Measurements from ENCODE around the gene QPCT. TPM values are rescaled to one million over a fixed set of nuclear protein-coding genes. Genes with fewer than 3 reads are reported as not detected.

Gene QPCT
- total and polyA plus RNA-seq, 2 of the 4 experiments (the other 2 are of a cell fraction) = 1.9 to 2.2 TPM

GRCh38 chr2:37372000-37372399 lies 27.6 kb downstream of the QPCT start:
- no peaks in the 10 kb centered on the region for H3K9me3 ChIP-seq (ENCODE audit: control insufficient read depth, insufficient read depth, low read length)
- H3K27me3 ChIP-seq (ENCODE audit: control insufficient read depth, insufficient read depth, low read length) = no peaks in the 10 kb centered on the region
- H3K27ac ChIP-seq (ENCODE audit: insufficient read depth, low read length) = no peak overlapping the region
- H2AK5ac ChIP-seq (ENCODE audit: low read depth, low read length) = no peak overlapping the region
- ChIA-PET CTCF (no interaction called here), POLR2A (ENCODE audit: unreplicated experiment) (no interaction called here)
- peaks cover 2% of the 10 kb centered on the region for H3K4me1 ChIP-seq (ENCODE audit: control insufficient read depth, insufficient read depth, low read length)
- TF ChIP-seq MAZ (IDR thresholded peaks at IDR 0.05; ENCODE audit: borderline replicate concordance, low read depth, low read length) = no peak
- no peak for TF ChIP-seq MXI1 (IDR thresholded peaks at IDR 0.05; ENCODE audit: borderline replicate concordance, low read depth, low read length)
- TF ChIP-seq CHD1 (IDR thresholded peaks at IDR 0.05; ENCODE audit: low read depth, low read length) = no peak
- no peak for TF ChIP-seq SMC3 (IDR thresholded peaks at IDR 0.05; ENCODE audit: low read depth, low read length)
- H4K8ac ChIP-seq (ENCODE audit: low read depth in 2 of 2, low read length in 2 of 2) = no peak overlapping the region
- no peak overlapping the region for H2BK120ac ChIP-seq (ENCODE audit: low read depth, low read length)
- no peak overlapping the region for H2AK9ac ChIP-seq (replicated peaks; ENCODE audit: low read depth, low read length, poor library complexity)
- ATAC-seq (ENCODE audit: low read depth) = no peak
- H3K56ac ChIP-seq (ENCODE audit: extremely low read depth, insufficient read depth, low read length) = no peak overlapping the region
- H4K5ac ChIP-seq (ENCODE audit: low read depth, low read length) = no peak overlapping the region
- intact Hi-C loops (cut with micrococcal nuclease) (no loop called here), dilution Hi-C loops (cut with HindIII; ENCODE audit: low sequenced_read_pairs, unreplicated experiment) (no loop called here), in situ Hi-C loops (cut with MboI; ENCODE audit: low sequenced_read_pairs) (no loop called here)
- H2BK20ac ChIP-seq (ENCODE audit: low read depth, low read length) = no peak overlapping the region
- H3K4me3 ChIP-seq (ENCODE audit: insufficient read depth, low read depth, low read length) = no peak overlapping the region
- no peak overlapping the region for H2AFZ ChIP-seq (replicated peaks; ENCODE audit: low read length, poor library complexity)
- H3K4me2 ChIP-seq (ENCODE audit: low read depth, low read length) = no peak overlapping the region
- H2BK15ac ChIP-seq (ENCODE audit: low read depth, low read length) = no peak overlapping the region
- no peak overlapping the region for H3K18ac ChIP-seq (ENCODE audit: low read depth, low read length)
- H3K36me3 ChIP-seq (ENCODE audit: control insufficient read depth, insufficient read depth, low read length) = no peaks in the 10 kb centered on the region
- no peaks in the 10 kb centered on the region for H3K9me1 ChIP-seq (ENCODE audit: insufficient read depth, low read length)
- no peak overlapping the region for H4K91ac ChIP-seq (ENCODE audit: insufficient read depth, low read depth, low read length)
- H3K9ac ChIP-seq (ENCODE audit: low read depth, low read length) = no peak overlapping the region
- H4K20me1 ChIP-seq (ENCODE audit: insufficient read depth, low read length) = no peaks in the 10 kb centered on the region
- no peak overlapping the region for H2BK5ac ChIP-seq (ENCODE audit: low read depth, low read length, poor library complexity, severe bottlenecking)
- H3K23ac ChIP-seq (ENCODE audit: low read depth, low read length) = no peak overlapping the region
- no peak for DNase-seq
- no peak overlapping the region for H3K14ac ChIP-seq (replicated peaks; ENCODE audit: low read depth, low read length)
- no peak overlapping the region for H3K4ac ChIP-seq (ENCODE audit: low read depth, low read length)
- H3K79me1 ChIP-seq (ENCODE audit: low read depth in 1 of 2, low read length in 2 of 2) = no peaks in the 10 kb centered on the region
- no TSS peak for BruUV-seq (replicated peaks)

Data from IMR-90 (cell line).